HCT116 (cell line): Measurements from ENCODE around the gene CH25H. TPM values are rescaled to one million over a fixed set of nuclear protein-coding genes. Genes with fewer than 3 reads are reported as not detected.

ENCODE experiments used
- ATAC-seq: fragments of 200-7000 bp; cut with Tn5 transposase; 2 replicates; pipeline ENCODE4 v1.9.1; 2020; ENCODE audit warnings: mild to moderate bottlenecking, moderate library complexity
- BruUV-seq: library from RNA; stranded (reverse); fragments of 400-500 nt; replicated peaks from 2 replicates; lab custom pipeline; 2021; lab: Mats Ljungman, UMichigan
- CTCF ChIA-PET: fragments of 300-600 bp; sonication (Branson Sonifier 250); formaldehyde crosslinking; loops from one replicate; lab custom pipeline; 2021; ENCODE audit warnings: antibody characterized with exemption; lab: Charles Lee
- POLR2A ChIA-PET: fragments of 300-600, 350-600 bp; sonication (Branson Sonifier 250); formaldehyde crosslinking; loops from one replicate; lab custom pipeline; 2021; ENCODE audit warnings: antibody characterized with exemption; lab: Charles Lee
- RAD21 ChIA-PET, 2 experiments: fragments of 300-600 bp; sonication (Branson Sonifier 250); formaldehyde crosslinking; loops; one replicate each; lab custom pipeline; 2023; ENCODE audit warnings: low total read pairs in 2 of 2; ENCODE audit not compliant: uncharacterized antibody in 2 of 2, unreplicated experiment in 2 of 2, low non-redundant PET in 1 of 2; lab: Charles Lee
- DNase-seq: peaks from one replicate; pipeline ENCODE4 v3.0.0-alpha.2; 2010; ENCODE audit warnings: low read depth, low spot score
- H2AFZ ChIP-seq: fragments of 200-600 bp; shearing (Covaris generic), sonication (generic); 2 replicates; pipeline ENCODE4 v1.6.1; 2017; ENCODE audit warnings: low read depth, mixed run types, mixed read lengths, antibody characterized with exemption, low read length; ENCODE audit not compliant: poor library complexity, severe bottlenecking
- H3K27ac ChIP-seq: 2 replicates; pipeline ENCODE4 v1.5.1; 2012; ENCODE audit warnings: low read depth, low read length
- H3K27me3 ChIP-seq: fragments of 200-600 bp; sonication (generic); 2 replicates; pipeline ENCODE4 v1.6.1; 2016; ENCODE audit warnings: mixed run types, low read length, mixed read lengths; ENCODE audit not compliant: insufficient read depth
- H3K36me3 ChIP-seq, 2 experiments: fragments of 200-500 bp in 1 of 2; fragments of 200-600 bp in 1 of 2; sonication (Bioruptor generic) in 1 of 2; sonication (generic) in 1 of 2; 2 replicates each; pipeline versions ENCODE4 v1.5.1 to v1.6.1; 2014 to 2016; ENCODE audit warnings: low read length in 2 of 2, inconsistent platforms in 1 of 2, mixed read lengths in 1 of 2, mixed run types in 1 of 2; ENCODE audit not compliant: insufficient read depth in 2 of 2, control insufficient read depth in 1 of 2
- H3K4me1 ChIP-seq, 2 experiments: fragments of 200-600 bp in 1 of 2; sonication (generic) in 1 of 2; 2 replicates each; pipeline versions ENCODE4 v1.5.1 to v1.6.1; 2012 to 2017; ENCODE audit warnings: low read length in 2 of 2, inconsistent platforms in 1 of 2, mild to moderate bottlenecking in 1 of 2, mixed read lengths in 1 of 2, mixed run types in 1 of 2, moderate library complexity in 1 of 2; ENCODE audit not compliant: insufficient read depth in 2 of 2, control insufficient read depth in 1 of 2
- H3K4me2 ChIP-seq: fragments of 200-600 bp; sonication (generic); 2 replicates; pipeline ENCODE4 v1.6.1; 2017; ENCODE audit warnings: mixed run types, low read length, mixed read lengths
- H3K4me3 ChIP-seq, 2 experiments: fragments of 200-600 bp in 1 of 2; sonication (generic) in 1 of 2; replicated peaks in 1 of 2; 2 replicates each; pipeline ENCODE4 v1.5.1; 2011 to 2016; ENCODE audit warnings: low read length in 2 of 2, control low read depth in 1 of 2, low read depth in 1 of 2, mild to moderate bottlenecking in 1 of 2, mixed read lengths in 1 of 2, mixed run types in 1 of 2
- H3K79me2 ChIP-seq: fragments of 200-600 bp; sonication (generic); 2 replicates; pipeline ENCODE4 v1.6.1; 2017; ENCODE audit warnings: mild to moderate bottlenecking, mixed run types, low read length, moderate library complexity, mixed read lengths; ENCODE audit not compliant: insufficient read depth
- H3K9ac ChIP-seq: fragments of 200-600 bp; sonication (generic); 2 replicates; pipeline ENCODE4 v1.6.1; 2016; ENCODE audit warnings: low read length, mixed read lengths
- H3K9me2 ChIP-seq: fragments of 200-600 bp; sonication (generic), shearing (Covaris generic); 2 replicates; pipeline ENCODE4 v1.6.1; 2017; ENCODE audit warnings: mixed run types, mild to moderate bottlenecking, moderate library complexity; ENCODE audit not compliant: insufficient read depth
- H3K9me3 ChIP-seq, 2 experiments: fragments of 200-500 bp in 1 of 2; fragments of 200-600 bp in 1 of 2; sonication (Bioruptor generic) in 1 of 2; sonication (generic) in 1 of 2; 2 replicates each; pipeline ENCODE4 v1.6.1; 2014 to 2017; ENCODE audit warnings: low read length in 2 of 2, mixed read lengths in 2 of 2, inconsistent platforms in 1 of 2, low read depth in 1 of 2, mild to moderate bottlenecking in 1 of 2, mixed run types in 1 of 2, moderate library complexity in 1 of 2; ENCODE audit not compliant: control insufficient read depth in 1 of 2, insufficient read depth in 1 of 2
- H4K20me1 ChIP-seq: fragments of 200-600 bp; sonication (generic), shearing (Covaris generic); 2 replicates; pipeline ENCODE4 v1.6.1; 2017; ENCODE audit warnings: mixed run types, mild to moderate bottlenecking, moderate library complexity; ENCODE audit not compliant: insufficient read depth
- ATF3 ChIP-seq: IDR thresholded peaks from 2 replicates; pipeline ENCODE4 v1.6.1; 2012
- CTCF ChIP-seq, 3 experiments: fragments of 200-600 bp in 1 of 3; sonication (generic) in 1 of 3; IDR thresholded peaks in 2 of 3; conservative IDR thresholded peaks in 1 of 3; 2 replicates each; pipeline ENCODE4 v1.5.1; 2012 to 2017; ENCODE audit warnings: low read depth in 2 of 3, low read length in 2 of 3, antibody characterized with exemption in 1 of 3, borderline replicate concordance in 1 of 3, control low read depth in 1 of 3, mild to moderate bottlenecking in 1 of 3, mixed read lengths in 1 of 3, mixed run types in 1 of 3, moderate library complexity in 1 of 3; ENCODE audit not compliant: insufficient read depth in 1 of 3
- ELF1 ChIP-seq: IDR thresholded peaks from 2 replicates; pipeline ENCODE4 v1.6.1; 2012; ENCODE audit warnings: low read depth, borderline replicate concordance
- EZH2 ChIP-seq: fragments of 200-600 bp; sonication (generic); IDR thresholded peaks from 2 replicates; pipeline ENCODE4 v1.6.1; 2017; ENCODE audit warnings: antibody characterized with exemption, mixed run types
- EZH2phosphoT487 ChIP-seq: fragments of 200-600 bp; IDR thresholded peaks from 2 replicates; pipeline ENCODE4 v1.6.1; 2018; ENCODE audit warnings: antibody characterized with exemption, borderline replicate concordance
- FOSL1 ChIP-seq: IDR thresholded peaks from 2 replicates; pipeline ENCODE4 v1.6.1; 2012; ENCODE audit warnings: low read depth
- MAX ChIP-seq: IDR thresholded peaks from 2 replicates; pipeline ENCODE4 v1.6.1; 2012
- POLR2AphosphoS5 ChIP-seq: IDR thresholded peaks from 2 replicates; pipeline ENCODE4 v1.6.1; 2011; ENCODE audit warnings: mild to moderate bottlenecking, low read depth, low read length, moderate library complexity
- RAD21 ChIP-seq: IDR thresholded peaks from 2 replicates; pipeline ENCODE4 v1.6.1; 2012; ENCODE audit warnings: low read depth, mild to moderate bottlenecking
- REST ChIP-seq: IDR thresholded peaks from 2 replicates; pipeline ENCODE4 v1.6.1; 2012; ENCODE audit warnings: low read depth
- SIN3A ChIP-seq: IDR thresholded peaks from 2 replicates; pipeline ENCODE4 v1.6.1; 2012; ENCODE audit warnings: low read depth
- SP1 ChIP-seq: IDR thresholded peaks from 2 replicates; pipeline ENCODE4 v1.6.1; 2012; ENCODE audit warnings: low read depth
- TCF7L2 ChIP-seq: IDR thresholded peaks from 2 replicates; pipeline ENCODE4 v1.7.0; 2011; ENCODE audit warnings: borderline replicate concordance, inconsistent platforms; ENCODE audit not compliant: insufficient read depth, insufficient read length; ENCODE audit errors: extremely low read depth
- ZNF274 ChIP-seq: fragments of 200-500 bp; sonication (Bioruptor generic); IDR thresholded peaks from 2 replicates; pipeline ENCODE4 v1.6.1; 2014; ENCODE audit warnings: mild to moderate bottlenecking, low read depth, low read length, inconsistent platforms
- intact Hi-C: fragments of 100-400 bp; cut with micrococcal nuclease; formaldehyde crosslinking; loops from 2 replicates; pipeline ENCODE4 v1.10.0; 2022
- total RNA-seq: library from RNA; stranded (reverse); gene quantifications from one replicate; pipeline ENCODE4 v1.2.1, GENCODE V29; 2021; ENCODE audit not compliant: unreplicated experiment

Gene CH25H
- total RNA-seq, 1 experiment from 2014 or later = not detected

GRCh38 chr10:89241486-89242344 lies 34.6 kb upstream of the CH25H start:
- Histone ChIP-seq H3K9me3 (no peaks in the 10 kb centered on the region), H3K4me2 (no peak overlapping the region), H3K27me3 (no peaks in the 10 kb centered on the region), H3K4me3 (no peak overlapping the region), H3K9ac (no peak overlapping the region), H4K20me1 (no peaks in the 10 kb centered on the region), H3K27ac (no peak overlapping the region), H3K36me3 (no peaks in the 10 kb centered on the region), H2AFZ (no peak overlapping the region), H3K4me1 (no peaks in the 10 kb centered on the region; a peak in 1 of 4 replicates), H3K9me2 (no peaks in the 10 kb centered on the region), H3K79me2 (no peaks in the 10 kb centered on the region)
- ChIA-PET POLR2A (no interaction called here), CTCF (no interaction called here), RAD21 (no interaction called here)
- intact Hi-C loops = no loop called here
- ATAC-seq (no peak), DNase-seq (no peak)
- TF ChIP-seq FOSL1 (no peak), ZNF274 (no peak), SIN3A (no peak), EZH2 (no peak), ATF3 (no peak), TCF7L2 (no peak), REST (no peak), MAX (no peak), POLR2AphosphoS5 (no peak), CTCF (IDR thresholded peaks at IDR 0.05 in 2 of 3, conservative IDR thresholded peaks at IDR 0.05 in 1 of 3; ENCODE audit: borderline replicate concordance in 1 of 3, insufficient read depth in 1 of 3, low read depth in 2 of 3, low read length in 2 of 3) (no peak), SP1 (no peak), EZH2phosphoT487 (no peak), RAD21 (no peak), ELF1 (no peak)
- no TSS peak for BruUV-seq
